RCC 7860 (cell line): Measurements from ENCODE around the gene ZFP3.
"Not testable (repeated sequence)": the region's sequence is repeated elsewhere in the genome, so short reads cannot be mapped to it uniquely, and the experiment has no call there.

Experiments used
- DNase-seq: peaks from one replicate; pipeline ENCODE4 v3.0.0-alpha.2; 2015; ENCODE audit warnings: low spot score
- FAIRE-seq: peaks from 2 replicates; lab custom pipeline; 2012; peaks lifted over from hg19 to GRCh38; lab: Jason Lieb, UNC

ZFP3 gene

GRCh38 chr17:5136580-5137412 lies 58.5 kb downstream of the ZFP3 start:
- not testable (repeated sequence) for DNase-seq, FAIRE-seq

GRCh38 chr17:5137511-5138197 lies 59.4 kb downstream of the ZFP3 start:
- not testable (repeated sequence) for FAIRE-seq, DNase-seq

GRCh38 chr17:5138198-5138544 lies 59.9 kb downstream of the ZFP3 start:
- FAIRE-seq = not testable (repeated sequence)

DNA sequence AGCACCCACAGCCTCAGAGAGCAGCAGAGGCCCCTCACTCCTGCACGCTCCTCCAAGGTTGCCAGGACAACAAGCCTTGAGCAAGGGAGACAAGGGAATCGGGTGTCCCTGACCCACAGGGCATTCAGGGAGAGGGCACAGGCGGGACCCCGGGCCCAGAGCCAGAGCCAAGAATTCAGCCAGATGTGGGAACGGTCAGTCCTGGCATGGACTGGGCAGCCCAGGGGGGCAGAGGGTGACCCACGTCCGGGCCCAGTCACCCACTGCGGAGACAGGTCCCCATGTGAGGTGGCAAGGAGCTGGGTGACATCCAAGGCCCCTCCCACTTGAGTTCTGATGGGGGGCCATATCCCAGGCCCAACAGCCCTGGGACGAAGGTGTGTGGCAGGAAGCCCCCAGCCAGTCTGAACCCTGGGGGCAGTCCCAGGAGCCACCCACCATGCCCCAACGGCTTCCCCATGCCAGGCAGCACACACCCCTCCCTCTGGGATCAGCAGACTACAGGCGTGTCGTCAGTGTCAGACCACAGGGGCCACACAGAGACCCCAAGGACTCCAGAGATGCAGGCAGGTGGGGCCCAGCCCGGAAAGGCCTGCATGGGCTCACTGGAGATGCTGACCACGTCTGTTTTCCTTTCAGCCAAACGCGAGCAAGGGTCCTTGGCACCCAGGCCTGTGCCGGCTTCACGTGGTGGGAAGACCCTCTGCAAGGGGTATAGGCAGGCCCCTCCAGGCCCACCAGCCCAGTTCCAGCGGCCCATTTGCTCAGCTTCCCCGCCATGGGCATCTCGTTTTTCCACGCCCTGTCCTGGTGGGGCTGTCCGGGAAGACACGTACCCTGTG lies 60.6 kb downstream of the ZFP3 start:
- DNase-seq (no peak), FAIRE-seq (no peak)

More at GRCh38 chr17:5138198-5138544, 59.9 kb downstream of the ZFP3 start:
- DNase-seq = not testable (repeated sequence)

DNA sequence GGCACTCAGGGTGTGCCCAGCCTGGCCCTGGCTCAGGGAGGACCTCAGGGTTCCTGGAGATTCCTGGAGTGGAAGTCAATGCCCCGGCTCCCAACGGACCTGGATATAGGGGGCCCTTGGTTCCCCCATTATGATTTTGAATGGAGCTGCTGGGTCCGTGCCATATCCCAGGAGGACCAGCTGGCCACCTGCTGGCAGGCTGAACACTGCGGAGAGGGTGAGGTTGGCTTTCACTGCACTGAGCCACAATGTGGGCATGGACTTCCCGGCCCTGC lies 61.1 kb downstream of the ZFP3 start:
- FAIRE-seq = no peak
- DNase-seq = no peak

DNA sequence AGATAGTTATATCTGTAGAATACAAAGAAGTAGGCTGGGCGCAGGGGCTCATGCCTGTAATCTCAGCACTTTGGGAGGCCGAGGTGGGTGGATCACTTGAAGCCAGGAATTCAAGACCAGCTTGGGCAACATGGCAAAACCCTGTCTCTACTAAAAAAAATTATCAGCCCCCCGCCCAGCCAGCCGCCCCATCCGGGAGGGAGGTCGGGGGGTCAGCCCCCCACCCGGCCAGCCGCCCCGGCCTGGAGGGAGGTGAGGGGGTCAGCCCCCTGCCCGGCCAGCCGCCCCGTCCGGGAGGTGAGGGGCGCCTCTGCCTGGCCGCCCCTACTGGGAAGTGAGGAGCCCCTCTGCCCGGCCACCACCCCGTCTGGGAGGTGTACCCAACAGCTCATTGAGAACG lies 64.6 kb downstream of the ZFP3 start:
- not testable (repeated sequence) for DNase-seq, FAIRE-seq
